Measurements from ENCODE around the gene DOCK2.

DNA sequence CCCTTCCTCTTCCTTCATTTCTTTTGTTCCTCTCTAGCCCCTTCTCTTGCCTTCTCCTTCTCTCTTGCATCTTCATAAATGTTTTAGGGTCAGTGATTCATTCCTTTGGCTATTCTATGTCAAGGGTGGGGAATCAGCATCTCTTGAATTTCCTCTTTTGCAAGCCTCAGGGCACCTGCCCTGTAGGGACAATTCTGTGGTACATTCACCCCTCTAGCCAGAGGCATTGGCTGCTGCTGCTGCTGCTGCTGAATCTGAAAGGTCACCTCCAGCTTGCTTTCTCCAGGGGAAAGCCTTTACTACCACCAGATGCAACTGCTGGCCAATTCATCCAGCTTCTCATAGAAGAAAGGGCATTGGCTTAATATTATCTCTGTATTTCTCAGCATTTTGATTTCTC is 255.9 kb downstream of the DOCK2 start:
- no peak for TF ChIP-seq CTCF (IDR thresholded peaks at IDR 0.05)
- TF ChIP-seq ZFX (IDR thresholded peaks at IDR 0.05; ENCODE audit: borderline replicate concordance): no peak
